ENCODE measurements around the gene AHCTF1. TPM values are rescaled to one million over a fixed set of nuclear protein-coding genes. Genes with fewer than 3 reads are reported as not detected.

The AHCTF1 gene
- total and polyA plus RNA-seq, 2 of the 8 experiments (the other 6 are each of a cell fraction or from before 2014, with no cell fraction given): 7.9 to 44.5 TPM

GRCh38 chr1:246978785-246979184 lies 47.0 kb upstream of the AHCTF1 start:
- Histone ChIP-seq H2BK20ac (ENCODE audit: low read length) (no peak overlapping the region), H3K79me1 (ENCODE audit: low read depth, low read length) (no peaks in the 10 kb centered on the region), H3K56ac (replicated peaks; ENCODE audit: insufficient read length, low read depth, low read length) (no peak overlapping the region), H2AFZ (ENCODE audit: low read length) (no peak overlapping the region), H4K20me1 (replicated peaks in 1 of 2; ENCODE audit: control insufficient read depth in 1 of 2, insufficient read depth in 2 of 2, low read length in 2 of 2) (no peaks in the 10 kb centered on the region), H3K4me2 (ENCODE audit: insufficient read depth in 1 of 2, low read depth in 2 of 2, low read length in 2 of 2) (no peak overlapping the region), H3K4ac (replicated peaks; ENCODE audit: insufficient read length, low read depth, low read length) (no peak overlapping the region), H3K79me2 (ENCODE audit: control insufficient read depth in 1 of 2, insufficient read depth in 2 of 2, low read length in 2 of 2) (no peaks in the 10 kb centered on the region), H3K27me3 (replicated peaks in 1 of 4; ENCODE audit: control insufficient read depth in 3 of 4, extremely low read depth in 1 of 4, insufficient read depth in 3 of 4, low read length in 3 of 4) (no peaks in the 10 kb centered on the region), H2BK12ac (ENCODE audit: low read depth, low read length) (no peak overlapping the region), H3K36me3 (ENCODE audit: control insufficient read depth in 2 of 4, insufficient read depth in 4 of 4, low read length in 3 of 4) (peaks cover 2 to 62% (median 31%) of the 10 kb centered on the region in 4 experiments; a peak in 6 of 8 replicates), H3K18ac (ENCODE audit: extremely low read depth, low read length) (no peak overlapping the region), H3K27ac (ENCODE audit: low read depth, low read length) (no peak overlapping the region), H3K9me3 (ENCODE audit: insufficient read depth in 2 of 2, low read depth in 1 of 2, low read length in 1 of 2) (peaks cover 40 to 56% of the 10 kb centered on the region in 2 experiments), H3K4me3 (ENCODE audit: extremely low read depth in 1 of 4, insufficient read depth in 2 of 4, low read depth in 3 of 4, low read length in 4 of 4) (no peak overlapping the region), H2AK5ac (ENCODE audit: low read depth, low read length) (no peak overlapping the region), H4K91ac (replicated peaks; ENCODE audit: insufficient read length, low read length) (no peak overlapping the region), H4K8ac (ENCODE audit: extremely low read depth, insufficient read depth, low read length) (peak overlapping the region; percentile 76; the same call in 1 of the 2 replicates), H2BK120ac (replicated peaks; ENCODE audit: low read depth, low read length) (no peak overlapping the region), H2BK15ac (ENCODE audit: low read length) (no peak overlapping the region), H4K5ac (ENCODE audit: insufficient read length, low read depth, low read length) (no peak overlapping the region), H3K23ac (ENCODE audit: insufficient read length) (no peak overlapping the region), H3K9ac (replicated peaks in 1 of 4; ENCODE audit: extremely low read depth in 1 of 4, low read depth in 3 of 4, low read length in 3 of 4) (no peak overlapping the region), H3K23me2 (ENCODE audit: low read depth, low read length) (no peaks in the 10 kb centered on the region), H3K4me1 (replicated peaks in 1 of 4; ENCODE audit: control insufficient read depth in 3 of 4, insufficient read depth in 4 of 4, low read length in 3 of 4) (no peaks in the 10 kb centered on the region), H3K14ac (ENCODE audit: insufficient read length) (no peak overlapping the region), H2BK5ac (ENCODE audit: low read depth, low read length) (no peak overlapping the region)
- FAIRE-seq (no peak), DNase-seq (ENCODE audit: low read depth in 1 of 2, low spot score in 2 of 2) (no peak)
- WGBS, 2 experiments (ENCODE audit: extremely low coverage in 1 of 2, insufficient coverage in 1 of 2, insufficient read length in 1 of 2, insufficient replicate concordance in 2 of 2, low coverage in 1 of 2, low lambda C conversion rate in 2 of 2, missing lambda C conversion rate in 1 of 2): 94% methylated on average over 6 of the region's 6 CpGs; no CpG with 5 or more reads in 1 of the 2 experiments
- ChIA-PET CTCF (ENCODE audit: partially characterized antibody) (no interaction called here), POLR2A (ENCODE audit: partially characterized antibody) (no interaction called here)
- TF ChIP-seq EGR1 (IDR thresholded peaks at IDR 0.05; ENCODE audit: borderline replicate concordance, low read depth, low read length): no peak
- TF ChIP-seq POLR2AphosphoS5 (IDR thresholded peaks at IDR 0.05; ENCODE audit: low read depth, low read length): no peak
- no peak for TF ChIP-seq ZNF274 (IDR thresholded peaks at IDR 0.05; ENCODE audit: borderline replicate concordance, extremely low read depth, low read length)
- TF ChIP-seq HDAC6 (IDR thresholded peaks at IDR 0.05; ENCODE audit: low read depth, low read length): no peak
- TF ChIP-seq BCL11A (IDR thresholded peaks at IDR 0.05; ENCODE audit: low read depth in 2 of 2, low read length in 2 of 2): no peak
- TF ChIP-seq RNF2 (IDR thresholded peaks at IDR 0.05; ENCODE audit: borderline replicate concordance, low read depth, low read length, missing control alignments, poor library complexity, severe bottlenecking): no peak
- no peak for TF ChIP-seq CTCF (IDR thresholded peaks at IDR 0.05; ENCODE audit: control extremely low read depth in 1 of 3, insufficient read depth in 1 of 3, low read depth in 1 of 3, low read length in 3 of 3)
- TF ChIP-seq NANOG (IDR thresholded peaks at IDR 0.05; ENCODE audit: insufficient read depth, low read depth, low read length, poor library complexity, severe bottlenecking): no peak
